GM12873 (cell line): ENCODE measurements around the gene PRSS22.

Experiments
- TF ChIP-seq, protein P1 (sequence below): IDR thresholded peaks from 2 replicates; pipeline ENCODE4 v1.5.1; 2012; ENCODE audit warnings: low read depth, mild to moderate bottlenecking, moderate library complexity, low read length, control low read depth; ENCODE audit not compliant: insufficient read depth; ENCODE audit errors: missing control alignments

Gene PRSS22

GRCh38 chr16:2825906-2826305, 32.1 kb downstream of the PRSS22 start:
- TF ChIP-seq, protein P1, sequence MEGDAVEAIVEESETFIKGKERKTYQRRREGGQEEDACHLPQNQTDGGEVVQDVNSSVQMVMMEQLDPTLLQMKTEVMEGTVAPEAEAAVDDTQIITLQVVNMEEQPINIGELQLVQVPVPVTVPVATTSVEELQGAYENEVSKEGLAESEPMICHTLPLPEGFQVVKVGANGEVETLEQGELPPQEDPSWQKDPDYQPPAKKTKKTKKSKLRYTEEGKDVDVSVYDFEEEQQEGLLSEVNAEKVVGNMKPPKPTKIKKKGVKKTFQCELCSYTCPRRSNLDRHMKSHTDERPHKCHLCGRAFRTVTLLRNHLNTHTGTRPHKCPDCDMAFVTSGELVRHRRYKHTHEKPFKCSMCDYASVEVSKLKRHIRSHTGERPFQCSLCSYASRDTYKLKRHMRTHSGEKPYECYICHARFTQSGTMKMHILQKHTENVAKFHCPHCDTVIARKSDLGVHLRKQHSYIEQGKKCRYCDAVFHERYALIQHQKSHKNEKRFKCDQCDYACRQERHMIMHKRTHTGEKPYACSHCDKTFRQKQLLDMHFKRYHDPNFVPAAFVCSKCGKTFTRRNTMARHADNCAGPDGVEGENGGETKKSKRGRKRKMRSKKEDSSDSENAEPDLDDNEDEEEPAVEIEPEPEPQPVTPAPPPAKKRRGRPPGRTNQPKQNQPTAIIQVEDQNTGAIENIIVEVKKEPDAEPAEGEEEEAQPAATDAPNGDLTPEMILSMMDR: no peak

GRCh38 chr16:2825049-2825742, 32.8 kb downstream of the PRSS22 start:
- TF ChIP-seq, protein P1: no peak

DNA sequence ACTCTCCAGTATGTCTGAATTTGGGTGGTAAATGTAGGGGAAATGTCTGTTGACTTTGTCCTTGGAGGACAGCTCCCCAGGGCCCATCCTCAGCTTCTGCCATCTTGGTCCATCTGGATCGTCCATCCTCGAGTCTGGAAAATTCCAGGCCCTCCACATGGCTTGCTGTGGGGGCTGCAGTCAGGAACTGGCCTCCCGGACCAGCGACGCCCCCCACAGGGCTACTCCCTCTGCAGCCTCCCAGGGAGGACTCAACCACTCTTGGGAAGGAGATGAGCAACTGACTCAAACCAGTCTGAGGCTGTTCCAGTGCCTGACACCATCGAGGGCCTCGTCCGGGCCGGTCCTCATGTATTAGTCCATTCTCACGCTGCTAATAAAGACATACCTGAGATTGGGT, 33.3 kb downstream of the PRSS22 start:
- TF ChIP-seq, protein P1: no peak

- TF ChIP-seq, protein P1: no peak
These were observed 35.5 kb downstream of the PRSS22 start for GRCh38 chr16:2822496-2822895.

DNA sequence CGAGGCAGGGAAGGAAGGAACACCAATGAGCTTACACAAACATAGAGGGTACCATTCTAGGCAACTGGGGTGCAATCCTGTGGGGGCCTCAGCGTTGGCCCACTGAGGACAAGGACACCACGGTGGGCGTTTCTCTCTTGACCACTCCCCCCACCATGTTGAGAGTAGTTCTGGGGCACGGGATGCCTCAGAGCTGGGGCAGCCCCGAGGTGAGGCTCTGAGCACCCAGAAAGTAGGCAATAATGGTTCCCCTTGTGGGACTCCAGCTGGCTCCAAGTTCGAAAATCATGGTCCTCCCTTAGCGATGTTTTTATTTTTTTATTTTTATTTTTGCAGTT, 35.8 kb downstream of the PRSS22 start:
- TF ChIP-seq, protein P1: no peak

GRCh38 chr16:2821487-2822157, 36.3 kb downstream of the PRSS22 start:
- TF ChIP-seq, protein P1: no peak

- TF ChIP-seq, protein P1: no peak
These were observed 37.0 kb downstream of the PRSS22 start for GRCh38 chr16:2820836-2821486.
